Left ventricle myocardium inferior (tissue), 1 donor: ENCODE measurements around the gene FTSJ1. TPM values are rescaled to one million over a fixed set of nuclear protein-coding genes. Genes with fewer than 3 reads are reported as not detected.
A peak's percentile ranks its signal among the peaks of the same experiment; 100 is the strongest.
"Not testable (repeated sequence)": the region's sequence is repeated elsewhere in the genome, so short reads cannot be mapped to it uniquely, and the experiment has no call there.

Source experiments
- DNase-seq: peaks from one replicate; pipeline ENCODE4 v3.0.0-alpha.2; 2020
- H3K27ac ChIP-seq: fragments of 200-600 bp; replicated peaks from 2 replicates; pipeline ENCODE4 v1.8.0; 2021
- H3K27me3 ChIP-seq: fragments of 200-600 bp; 2 replicates; pipeline ENCODE4 v1.8.0; 2021; ENCODE audit warnings: low read depth
- H3K36me3 ChIP-seq: fragments of 200-600 bp; 2 replicates; pipeline ENCODE4 v1.8.0; 2021
- H3K4me1 ChIP-seq: fragments of 200-600 bp; 2 replicates; pipeline ENCODE4 v1.8.0; 2021
- H3K4me3 ChIP-seq: fragments of 200-600 bp; 2 replicates; pipeline ENCODE4 v1.8.0; 2021; ENCODE audit warnings: mild to moderate bottlenecking, moderate library complexity
- H3K9me3 ChIP-seq: fragments of 200-600 bp; replicated peaks from 2 replicates; pipeline ENCODE4 v1.8.0; 2021
- CTCF ChIP-seq: fragments of 200-600 bp; IDR thresholded peaks from 2 replicates; pipeline ENCODE4 v1.8.0; 2021; ENCODE audit warnings: antibody characterized with exemption, mild to moderate bottlenecking, borderline replicate concordance
- intact Hi-C: fragments of 100-400 bp; cut with micrococcal nuclease; formaldehyde crosslinking; loops from one replicate; pipeline ENCODE4 v1.11.0; 2022
- long read RNA-seq: library from polyadenylated mRNA; unstranded; transcript quantifications from one replicate; pipeline ENCODE4 v2.0.0, GENCODE V29; 2021
- total RNA-seq: library from RNA; stranded (reverse); fragmentation: NEBNext Ultra II Directional; extraction: Animal tissue kit (Norgen Biotek cat#: 25700); gene quantifications from one replicate; pipeline ENCODE4 v1.2.1, GENCODE V29; 2021
- donor health status: DM: no; HTN: yes; CAD: no; lungs with severe emphysema.

Gene FTSJ1
- total RNA-seq = 15.3 TPM
- long read RNA-seq, transcript FTSJ1-202 (13 exons, 1,892 nt) = major isoform, 14 of 26 reads
- long read RNA-seq, partial matches to known transcripts = 3 of 26 reads
- long read RNA-seq, other reads (novel, unspliced or antisense) = 9 of 26 reads

GRCh38 chrX:48475774-48476577 lies at the start of gene FTSJ1:
FTSJ1 (plus strand) TSS chrX:48476199; CDS start chrX:48478048, 1,849 bp downstream.
- Histone ChIP-seq H3K27ac (peak within 1 kb of the TSS; percentile 84), H3K4me3 (peak within 1 kb of the TSS; percentile 81), H3K36me3 (no peaks in the 10 kb centered on the region), H3K27me3 (no peaks in the 10 kb centered on the region), H3K9me3 (no peaks in the 10 kb centered on the region), H3K4me1 (peaks cover 21% of the 10 kb centered on the region)
- intact Hi-C loops = no loop called here
- DNase-seq = peak; percentile 87
- no peak for TF ChIP-seq CTCF

- H3K27me3 ChIP-seq, intact Hi-C loops, H3K4me3 ChIP-seq: not testable (repeated sequence)
Observed at GRCh38 chrX:48427027-48427716, 48.8 kb upstream of the FTSJ1 start.

GRCh38 chrX:48429606-48430005 lies 46.4 kb upstream of the FTSJ1 start:
- intact Hi-C loops, H3K27ac ChIP-seq, DNase-seq, H3K4me3 ChIP-seq, H3K4me1 ChIP-seq, H3K9me3 ChIP-seq, H3K36me3 ChIP-seq, H3K27me3 ChIP-seq: not testable (repeated sequence)

More at GRCh38 chrX:48427027-48427716, 48.8 kb upstream of the FTSJ1 start:
- H3K27ac ChIP-seq, DNase-seq, H3K4me1 ChIP-seq, H3K36me3 ChIP-seq, H3K9me3 ChIP-seq: not testable (repeated sequence)

- H3K4me3 ChIP-seq, H3K4me1 ChIP-seq, intact Hi-C loops, DNase-seq, H3K36me3 ChIP-seq, H3K27ac ChIP-seq, H3K9me3 ChIP-seq, H3K27me3 ChIP-seq: not testable (repeated sequence)
Observed at GRCh38 chrX:48430166-48430565, 45.8 kb upstream of the FTSJ1 start.

GRCh38 chrX:48433713-48434112 lies 42.3 kb upstream of the FTSJ1 start:
- H3K9me3 ChIP-seq, H3K27me3 ChIP-seq, DNase-seq, H3K36me3 ChIP-seq, H3K4me3 ChIP-seq, intact Hi-C loops, H3K27ac ChIP-seq, H3K4me1 ChIP-seq: not testable (repeated sequence)

- intact Hi-C loops, H3K4me1 ChIP-seq, H3K9me3 ChIP-seq, H3K27ac ChIP-seq, H3K4me3 ChIP-seq, H3K36me3 ChIP-seq, DNase-seq, H3K27me3 ChIP-seq: not testable (repeated sequence)
Observed at GRCh38 chrX:48447201-48447600, 28.8 kb upstream of the FTSJ1 start.

- no peak for DNase-seq
- Histone ChIP-seq H3K36me3 (no peaks in the 10 kb centered on the region), H3K27ac (no peak overlapping the region), H3K4me1 (no peaks in the 10 kb centered on the region), H3K27me3 (no peaks in the 10 kb centered on the region), H3K9me3 (no peaks in the 10 kb centered on the region), H3K4me3 (no peak overlapping the region)
- no peak for TF ChIP-seq CTCF
- intact Hi-C loops = no loop called here
Observed at GRCh38 chrX:48450076-48450475, 25.9 kb upstream of the FTSJ1 start.

- DNase-seq = no peak
- Histone ChIP-seq H3K4me1 (no peaks in the 10 kb centered on the region), H3K9me3 (no peaks in the 10 kb centered on the region), H3K27ac (no peak overlapping the region), H3K4me3 (no peak overlapping the region), H3K36me3 (no peaks in the 10 kb centered on the region), H3K27me3 (no peaks in the 10 kb centered on the region)
- no peak for TF ChIP-seq CTCF
- intact Hi-C loops = no loop called here
Observed at GRCh38 chrX:48451708-48452107, 24.3 kb upstream of the FTSJ1 start.
